CD14-positive monocyte (primary cell): ENCODE results near the gene ATP8A1. TPM values are rescaled to one million over a fixed set of nuclear protein-coding genes. Genes with fewer than 3 reads are reported as not detected.

Source experiments
- DNase-seq, 3 donors: peaks; one replicate each; pipeline ENCODE4 v3.0.0-alpha.2; 2011 to 2022
- H2AFZ ChIP-seq: 2 replicates; pipeline ENCODE4 v1.6.0; 2012; ENCODE audit warnings: mild to moderate bottlenecking, low read depth, low read length, inconsistent platforms; ENCODE audit not compliant: insufficient read depth, poor library complexity, severe bottlenecking
- H3K27ac ChIP-seq, 2 donors: 1 replicate in 1 of 2; 2 replicates in 1 of 2; pipeline ENCODE4 v1.5.1; 2012 to 2013; ENCODE audit warnings: low read length in 2 of 2, control low read depth in 1 of 2, inconsistent platforms in 1 of 2, low read depth in 1 of 2, mild to moderate bottlenecking in 1 of 2
- H3K27me3 ChIP-seq, 2 donors: one replicate each; pipeline versions ENCODE4 v1.6.0 to v1.6.1; 2011 to 2013; ENCODE audit warnings: low read length in 2 of 2; ENCODE audit not compliant: control insufficient read depth in 2 of 2, insufficient read depth in 2 of 2
- H3K36me3 ChIP-seq, 2 donors: replicated peaks in 1 of 2; 1 replicate in 1 of 2; 2 replicates in 1 of 2; pipeline versions ENCODE4 v1.5.1 to v1.6.1; 2012 to 2013; ENCODE audit warnings: low read length in 2 of 2, control low read depth in 1 of 2, inconsistent platforms in 1 of 2, mild to moderate bottlenecking in 1 of 2; ENCODE audit not compliant: insufficient read depth in 2 of 2, control insufficient read depth in 1 of 2
- H3K4me1 ChIP-seq, 2 donors: 1 replicate in 1 of 2; 2 replicates in 1 of 2; pipeline versions ENCODE4 v1.5.1 to v1.6.1; 2012 to 2013; ENCODE audit warnings: low read length in 2 of 2, control low read depth in 1 of 2, inconsistent platforms in 1 of 2, mild to moderate bottlenecking in 1 of 2, moderate library complexity in 1 of 2; ENCODE audit not compliant: insufficient read depth in 2 of 2, control insufficient read depth in 1 of 2
- H3K4me2 ChIP-seq: replicated peaks from 2 replicates; pipeline ENCODE3; 2012; ENCODE audit warnings: low read length, moderate library complexity, mild to moderate bottlenecking; ENCODE audit not compliant: poor library complexity, severe bottlenecking; ENCODE audit errors: extremely low read depth
- H3K4me3 ChIP-seq, 3 experiments: fragments of 200-600 bp in 1 of 3; sonication (generic) in 1 of 3; replicated peaks in 1 of 3; 1 replicate in 2 of 3; 2 replicates in 1 of 3; pipeline ENCODE4 v1.5.1; 2011 to 2013; ENCODE audit warnings: low read length in 3 of 3, mild to moderate bottlenecking in 3 of 3, control low read depth in 2 of 3, low read depth in 2 of 3, inconsistent platforms in 1 of 3, moderate library complexity in 1 of 3
- H3K79me2 ChIP-seq: 2 replicates; pipeline ENCODE4 v1.6.0; 2012; ENCODE audit warnings: mild to moderate bottlenecking, control low read depth, inconsistent platforms, low read length, moderate library complexity; ENCODE audit not compliant: insufficient read depth
- H3K9ac ChIP-seq: 2 replicates; pipeline ENCODE4 v1.6.0; 2017; ENCODE audit warnings: low read length, mild to moderate bottlenecking; ENCODE audit not compliant: insufficient read depth, poor library complexity, severe bottlenecking
- H3K9me3 ChIP-seq, 2 donors: replicated peaks in 1 of 2; 1 replicate in 1 of 2; 2 replicates in 1 of 2; pipeline versions ENCODE4 v1.5.1 to v1.6.1; 2012 to 2013; ENCODE audit warnings: low read length in 2 of 2, control low read depth in 1 of 2; ENCODE audit not compliant: control insufficient read depth in 1 of 2, insufficient read depth in 1 of 2
- H4K20me1 ChIP-seq: 2 replicates; pipeline ENCODE4 v1.6.0; 2012; ENCODE audit warnings: mild to moderate bottlenecking, low read length, control low read depth, moderate library complexity; ENCODE audit not compliant: insufficient read depth
- H3K27ac Mint-ChIP-seq, 7 donors: one replicate each; pipeline ENCODE4 v1.8.0; 2020; ENCODE audit warnings: mild to moderate bottlenecking in 7 of 7, mixed read lengths in 7 of 7, moderate library complexity in 6 of 7, inconsistent platforms in 2 of 7
- H3K27me3 Mint-ChIP-seq, 3 donors: one replicate each; pipeline ENCODE4 v1.8.0; 2021 to 2022; ENCODE audit warnings: low read depth in 3 of 3, mild to moderate bottlenecking in 3 of 3, mixed read lengths in 3 of 3, moderate library complexity in 3 of 3, inconsistent platforms in 1 of 3
- H3K36me3 Mint-ChIP-seq, 2 donors: one replicate each; pipeline ENCODE4 v1.8.0; 2020; ENCODE audit warnings: mixed read lengths in 2 of 2, inconsistent platforms in 1 of 2, mild to moderate bottlenecking in 1 of 2
- H3K4me1 Mint-ChIP-seq: one replicate; pipeline ENCODE4 v1.8.0; 2020; ENCODE audit warnings: mild to moderate bottlenecking, mixed read lengths
- H3K4me3 Mint-ChIP-seq, 2 donors: one replicate each; pipeline ENCODE4 v1.8.0; 2020; ENCODE audit warnings: mild to moderate bottlenecking in 2 of 2, mixed read lengths in 2 of 2, moderate library complexity in 1 of 2
- H3K9me3 Mint-ChIP-seq, 7 donors: one replicate each; pipeline ENCODE4 v1.8.0; 2020 to 2022; ENCODE audit warnings: mixed read lengths in 7 of 7, mild to moderate bottlenecking in 6 of 7, moderate library complexity in 6 of 7, inconsistent platforms in 2 of 7
- WGBS: methylation state at CpG from one replicate; pipeline ENCODE4 v1.1.5; 2013; ENCODE audit warnings: missing lambda C conversion rate; ENCODE audit not compliant: insufficient coverage; 5-methylcytosine and 5-hydroxymethylcytosine counted together
- intact Hi-C, 2 donors: fragments of 100-400 bp; cut with micrococcal nuclease; formaldehyde crosslinking; loops; one replicate each; pipeline versions ENCODE4 v1.15.0 to v1.15.1; 2023
- polyA plus RNA-seq, 3 donors: library from polyadenylated mRNA; depleted of rRNA in 1 of 3; unstranded in 2 of 3; stranded (reverse) in 1 of 3; fragments of 300-500 nt in 2 of 3; fragments of >200 nt in 1 of 3; fragmentation: Illumina TruSeq in 2 of 3; gene quantifications; 1 replicate in 2 of 3; 2 replicates in 1 of 3; pipeline ENCODE4 v1.2.3, GENCODE V29; 2012 to 2021
- TF ChIP-seq, protein P1 (sequence below): fragments of 200-600 bp; IDR thresholded peaks from one replicate; pipeline ENCODE4 v1.8.0; 2022; ENCODE audit warnings: antibody characterized with exemption, mild to moderate bottlenecking

The ATP8A1 gene
- polyA plus RNA-seq, 3 donors = 2.2 to 10.8 (median 3.2) TPM

GRCh38 chr4:42366959-42367358 is 289.9 kb downstream of the ATP8A1 start:
- TF ChIP-seq, protein P1, sequence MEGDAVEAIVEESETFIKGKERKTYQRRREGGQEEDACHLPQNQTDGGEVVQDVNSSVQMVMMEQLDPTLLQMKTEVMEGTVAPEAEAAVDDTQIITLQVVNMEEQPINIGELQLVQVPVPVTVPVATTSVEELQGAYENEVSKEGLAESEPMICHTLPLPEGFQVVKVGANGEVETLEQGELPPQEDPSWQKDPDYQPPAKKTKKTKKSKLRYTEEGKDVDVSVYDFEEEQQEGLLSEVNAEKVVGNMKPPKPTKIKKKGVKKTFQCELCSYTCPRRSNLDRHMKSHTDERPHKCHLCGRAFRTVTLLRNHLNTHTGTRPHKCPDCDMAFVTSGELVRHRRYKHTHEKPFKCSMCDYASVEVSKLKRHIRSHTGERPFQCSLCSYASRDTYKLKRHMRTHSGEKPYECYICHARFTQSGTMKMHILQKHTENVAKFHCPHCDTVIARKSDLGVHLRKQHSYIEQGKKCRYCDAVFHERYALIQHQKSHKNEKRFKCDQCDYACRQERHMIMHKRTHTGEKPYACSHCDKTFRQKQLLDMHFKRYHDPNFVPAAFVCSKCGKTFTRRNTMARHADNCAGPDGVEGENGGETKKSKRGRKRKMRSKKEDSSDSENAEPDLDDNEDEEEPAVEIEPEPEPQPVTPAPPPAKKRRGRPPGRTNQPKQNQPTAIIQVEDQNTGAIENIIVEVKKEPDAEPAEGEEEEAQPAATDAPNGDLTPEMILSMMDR = no peak
- Histone ChIP-seq H3K4me3 (no peak overlapping the region), H3K79me2 (no peaks in the 10 kb centered on the region), H3K9me3 (no peaks in the 10 kb centered on the region), H4K20me1 (no peaks in the 10 kb centered on the region), H3K4me2 (no peak overlapping the region), H3K36me3 (no peaks in the 10 kb centered on the region), H3K27ac (no peak overlapping the region), H2AFZ (no peak overlapping the region), H3K4me1 (no peaks in the 10 kb centered on the region), H3K9ac (no peak overlapping the region), H3K27me3 (no peaks in the 10 kb centered on the region)
- Mint-ChIP-seq H3K27ac (no peak overlapping the region), H3K36me3 (no peaks in the 10 kb centered on the region), H3K9me3 (peaks cover 0 to 4% (median 2%) of the 10 kb centered on the region in 7 donors), H3K27me3 (peaks cover 1 to 6% (median 4%) of the 10 kb centered on the region in 3 donors), H3K4me1 (no peaks in the 10 kb centered on the region), H3K4me3 (no peak overlapping the region)
- WGBS = no CpG with 5 or more reads among the region's 1 CpG
- no peak for DNase-seq
- intact Hi-C loops = no loop called here

DNA sequence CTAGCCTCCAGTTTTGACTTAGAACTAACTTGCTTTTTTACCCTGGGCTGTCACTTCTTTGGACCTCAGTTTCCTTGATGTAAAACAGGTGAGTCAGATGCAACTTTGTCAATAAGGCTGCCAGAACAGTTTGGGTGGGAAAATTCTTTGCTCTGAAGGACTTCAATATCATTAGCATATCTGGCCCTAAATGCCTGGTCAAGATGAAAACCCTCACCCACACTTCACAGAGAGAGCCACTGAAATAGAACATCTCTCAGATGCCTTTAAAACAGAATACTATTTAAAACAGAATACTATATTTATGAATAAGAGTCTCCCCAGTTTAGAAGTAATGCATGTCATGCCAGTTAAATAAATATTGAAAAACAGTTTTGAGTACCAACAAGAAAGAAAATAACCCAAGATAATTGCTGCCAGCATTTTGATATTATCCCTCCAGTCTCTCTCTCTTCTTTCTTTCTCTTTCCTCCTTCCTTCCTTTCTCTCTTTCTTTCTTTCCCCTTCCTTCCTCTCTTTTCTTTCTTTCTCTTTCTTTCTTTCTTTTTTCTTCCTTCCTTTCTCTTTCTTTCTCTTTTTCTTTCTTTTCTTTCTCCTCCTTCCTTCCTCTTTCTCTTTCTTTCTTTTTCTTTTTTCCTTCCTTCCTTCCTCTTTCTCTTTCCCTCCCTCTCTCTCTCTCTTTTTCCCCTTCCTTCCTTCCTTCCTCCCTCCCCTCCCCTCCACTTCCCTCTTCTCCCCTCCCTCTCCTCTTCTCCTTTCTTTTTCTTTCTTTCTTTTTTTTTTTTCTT is 292.4 kb downstream of the ATP8A1 start:
- peaks cover 0 to 3% (median 2%) of the 10 kb centered on the region in 7 donors for H3K9me3 Mint-ChIP-seq
- H4K20me1 ChIP-seq = no peaks in the 10 kb centered on the region
- H2AFZ ChIP-seq = no peak overlapping the region
- H3K27me3 ChIP-seq = peaks cover 0 to 2% of the 10 kb centered on the region in 2 donors
- TF ChIP-seq, protein P1 = no peak
- H3K9ac ChIP-seq = no peak overlapping the region
- no peaks in the 10 kb centered on the region for H3K4me1 ChIP-seq
- peaks cover 3 to 6% (median 5%) of the 10 kb centered on the region in 3 donors for H3K27me3 Mint-ChIP-seq
- H3K4me3 ChIP-seq = no peak overlapping the region
- no peaks in the 10 kb centered on the region for H3K9me3 ChIP-seq
- H3K79me2 ChIP-seq = no peaks in the 10 kb centered on the region
- no peak overlapping the region for H3K27ac Mint-ChIP-seq
- DNase-seq = no peak
- no peaks in the 10 kb centered on the region for H3K36me3 ChIP-seq
- no peaks in the 10 kb centered on the region for H3K36me3 Mint-ChIP-seq
- no peak overlapping the region for H3K4me3 Mint-ChIP-seq
- H3K27ac ChIP-seq = no peak overlapping the region
- no peaks in the 10 kb centered on the region for H3K4me1 Mint-ChIP-seq
- no peak overlapping the region for H3K4me2 ChIP-seq
- intact Hi-C loops = no loop called here
